ENCODE data around the gene GRHL3.
"Not testable (repeated sequence)": the region's sequence is repeated elsewhere in the genome, so short reads cannot be mapped to it uniquely, and the experiment has no call there.

The GRHL3 gene

DNA sequence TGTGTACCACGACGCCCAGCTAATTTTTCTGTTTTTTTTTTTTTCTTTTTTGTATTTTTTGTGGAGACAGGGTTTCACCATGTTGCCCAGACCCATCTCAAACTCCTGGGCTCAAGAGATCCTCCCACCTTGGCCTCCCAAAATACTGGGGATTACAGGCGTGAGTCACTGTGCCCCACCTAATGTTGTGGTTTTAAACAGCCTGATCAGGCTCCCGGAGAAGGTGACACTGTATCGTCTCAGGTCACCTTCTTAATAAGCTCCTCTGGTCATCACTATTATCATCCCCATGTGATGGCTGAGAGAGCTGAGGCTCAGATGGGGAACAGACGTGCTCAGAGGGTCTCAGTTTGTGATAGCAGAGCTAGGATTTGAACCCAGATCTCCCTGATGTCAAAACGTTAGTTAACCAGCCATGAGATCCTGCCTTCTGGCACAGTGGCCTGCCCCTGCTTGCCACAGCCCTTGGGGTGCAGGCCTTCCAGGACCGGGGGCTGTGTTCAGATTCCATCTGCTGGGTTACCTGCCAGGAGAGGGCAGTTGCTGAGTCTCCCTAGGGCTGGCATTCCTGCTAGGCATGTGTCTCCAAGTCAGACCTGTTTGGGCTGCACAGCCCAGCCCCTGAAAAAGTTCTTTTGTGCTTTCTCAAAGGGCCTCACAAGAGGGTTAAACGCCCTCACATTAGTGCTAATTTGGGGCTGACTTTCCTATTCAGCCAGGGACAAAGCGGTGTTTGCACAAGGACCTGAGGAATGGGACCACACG is 32.7 kb upstream of the GRHL3 start:
- no peak for TF ChIP-seq ZFX (IDR thresholded peaks at IDR 0.05; ENCODE audit: borderline replicate concordance)
- TF ChIP-seq, protein P1, sequence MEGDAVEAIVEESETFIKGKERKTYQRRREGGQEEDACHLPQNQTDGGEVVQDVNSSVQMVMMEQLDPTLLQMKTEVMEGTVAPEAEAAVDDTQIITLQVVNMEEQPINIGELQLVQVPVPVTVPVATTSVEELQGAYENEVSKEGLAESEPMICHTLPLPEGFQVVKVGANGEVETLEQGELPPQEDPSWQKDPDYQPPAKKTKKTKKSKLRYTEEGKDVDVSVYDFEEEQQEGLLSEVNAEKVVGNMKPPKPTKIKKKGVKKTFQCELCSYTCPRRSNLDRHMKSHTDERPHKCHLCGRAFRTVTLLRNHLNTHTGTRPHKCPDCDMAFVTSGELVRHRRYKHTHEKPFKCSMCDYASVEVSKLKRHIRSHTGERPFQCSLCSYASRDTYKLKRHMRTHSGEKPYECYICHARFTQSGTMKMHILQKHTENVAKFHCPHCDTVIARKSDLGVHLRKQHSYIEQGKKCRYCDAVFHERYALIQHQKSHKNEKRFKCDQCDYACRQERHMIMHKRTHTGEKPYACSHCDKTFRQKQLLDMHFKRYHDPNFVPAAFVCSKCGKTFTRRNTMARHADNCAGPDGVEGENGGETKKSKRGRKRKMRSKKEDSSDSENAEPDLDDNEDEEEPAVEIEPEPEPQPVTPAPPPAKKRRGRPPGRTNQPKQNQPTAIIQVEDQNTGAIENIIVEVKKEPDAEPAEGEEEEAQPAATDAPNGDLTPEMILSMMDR (IDR thresholded peaks at IDR 0.05): no peak
- no peak overlapping the region for H3K27ac ChIP-seq

DNA sequence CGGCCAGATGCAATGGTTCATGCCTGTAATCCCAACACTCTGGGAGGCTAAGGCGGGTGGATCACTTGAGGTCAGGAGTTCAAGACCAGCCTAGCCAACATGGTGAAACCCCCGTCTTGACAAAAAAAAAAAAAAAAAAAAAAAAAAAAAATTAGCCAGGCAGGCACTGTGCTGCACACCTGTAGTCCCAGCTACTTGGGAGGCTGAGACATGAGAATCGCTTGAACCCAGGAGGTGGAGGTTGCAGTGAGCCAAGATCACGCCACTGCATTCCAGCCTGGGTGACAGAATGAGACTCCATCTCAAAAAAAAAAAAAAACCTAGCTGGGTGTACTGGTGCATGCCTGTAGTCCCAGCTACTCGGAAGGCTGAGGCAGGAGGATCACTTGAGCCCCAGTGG is 31.4 kb upstream of the GRHL3 start:
- not testable (repeated sequence) for H3K27ac ChIP-seq

DNA sequence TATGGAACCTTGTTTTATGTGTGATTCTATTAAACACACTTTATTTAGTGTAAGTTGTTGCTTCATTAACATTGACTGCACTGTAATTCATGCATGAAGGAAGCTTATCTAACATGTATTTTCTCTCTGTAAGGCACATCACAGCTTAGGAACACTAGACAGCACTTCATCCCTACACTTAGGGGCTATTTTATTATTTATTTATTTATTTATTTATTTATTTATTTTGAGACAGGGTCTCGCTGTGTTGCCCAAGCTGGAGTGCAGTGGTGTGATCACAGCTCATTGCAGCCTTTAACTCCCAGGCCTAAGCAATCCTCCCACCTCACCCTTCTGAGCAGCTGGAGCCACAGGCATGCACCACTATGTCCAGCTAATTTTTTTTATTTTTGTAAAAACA is 30.7 kb upstream of the GRHL3 start:
- no peak for TF ChIP-seq ZFX (IDR thresholded peaks at IDR 0.05; ENCODE audit: borderline replicate concordance)
- TF ChIP-seq, protein P1 (IDR thresholded peaks at IDR 0.05): no peak
- H3K27ac ChIP-seq: no peak overlapping the region

DNA sequence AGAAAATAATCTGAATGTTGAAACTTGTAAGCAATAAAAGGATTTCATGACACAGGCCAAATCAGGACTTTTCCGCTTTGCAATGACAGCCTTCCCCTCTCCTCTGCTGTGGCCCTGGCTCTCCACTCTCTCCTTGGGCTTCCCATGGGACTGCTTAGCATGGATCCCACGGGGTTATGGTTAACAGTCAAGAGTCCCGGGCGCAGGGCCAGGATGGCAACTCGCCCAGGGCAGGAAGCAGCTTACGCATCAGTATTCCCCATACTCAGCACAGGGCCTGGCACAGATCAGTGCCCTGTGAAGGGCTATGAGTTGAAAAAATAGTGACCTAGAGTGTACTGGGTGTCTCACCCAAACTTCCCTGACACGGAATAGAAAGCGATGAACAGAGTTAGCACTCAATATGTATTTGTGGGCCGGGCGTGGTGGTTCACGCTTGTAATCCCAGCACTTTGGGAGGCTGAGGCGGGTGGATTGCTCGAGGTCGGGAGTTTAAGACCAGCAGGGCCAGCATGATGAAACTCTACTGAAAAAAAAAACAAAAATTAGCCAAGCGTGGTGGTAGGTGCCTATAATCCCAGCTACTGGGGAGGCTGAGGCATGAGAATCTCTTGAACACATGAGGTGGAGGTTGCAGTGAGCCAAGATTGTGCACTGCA is 29.1 kb upstream of the GRHL3 start:
- no peak for TF ChIP-seq ZFX (IDR thresholded peaks at IDR 0.05; ENCODE audit: borderline replicate concordance)
- TF ChIP-seq, protein P1 (IDR thresholded peaks at IDR 0.05): no peak
- no peak overlapping the region for H3K27ac ChIP-seq

DNA sequence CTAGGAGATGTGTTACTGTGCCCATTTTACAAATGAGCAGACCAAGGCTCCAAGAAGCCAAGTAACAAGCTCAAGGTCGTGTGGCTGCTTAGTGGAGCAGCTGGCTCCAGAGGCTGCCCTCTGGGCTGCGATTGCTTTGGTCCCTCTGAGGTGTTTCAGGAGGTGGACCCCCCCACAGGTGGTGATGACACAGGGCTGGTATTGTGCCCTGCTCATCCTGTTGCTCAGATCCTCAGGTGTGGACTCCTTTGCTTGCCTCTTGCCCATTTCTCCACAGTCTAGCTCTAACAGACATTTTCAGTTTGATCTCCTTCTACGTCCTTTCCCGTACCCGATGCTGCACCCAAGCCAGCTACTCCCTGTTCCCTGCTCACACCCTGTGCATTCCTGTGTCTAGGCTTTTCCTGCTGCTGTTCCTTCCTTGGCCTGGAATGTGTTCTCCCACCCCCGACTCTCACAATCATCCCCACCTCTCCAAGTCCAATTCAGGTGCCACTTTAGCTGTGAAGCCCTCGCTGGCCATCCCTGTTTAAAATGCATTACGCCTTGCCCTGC is 28.1 kb upstream of the GRHL3 start:
- H3K27ac ChIP-seq: no peak overlapping the region
- TF ChIP-seq, protein P1 (IDR thresholded peaks at IDR 0.05): no peak
- TF ChIP-seq ZFX (IDR thresholded peaks at IDR 0.05; ENCODE audit: borderline replicate concordance): no peak

DNA sequence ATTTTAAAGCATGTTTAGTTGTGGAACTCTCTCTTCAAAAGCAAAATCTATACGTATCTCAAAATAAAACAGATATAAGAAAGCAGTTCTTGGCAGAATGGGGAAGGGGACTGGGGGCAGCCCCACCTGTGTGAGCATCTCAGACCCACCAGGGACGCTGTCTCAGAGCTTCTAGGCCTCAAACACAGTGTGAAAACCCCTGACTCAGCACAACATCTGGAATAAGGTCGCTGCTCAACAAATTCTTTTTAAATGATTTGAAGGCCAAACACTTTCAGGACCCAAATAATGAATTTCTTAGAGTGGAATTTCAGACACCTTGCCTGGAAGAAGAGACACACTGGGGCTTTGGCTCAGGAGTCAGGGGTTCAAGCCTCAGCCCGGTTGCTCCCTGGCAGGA is 27.1 kb upstream of the GRHL3 start:
- no peak overlapping the region for H3K27ac ChIP-seq
- TF ChIP-seq ZFX (IDR thresholded peaks at IDR 0.05; ENCODE audit: borderline replicate concordance): no peak
- TF ChIP-seq, protein P1 (IDR thresholded peaks at IDR 0.05): no peak

DNA sequence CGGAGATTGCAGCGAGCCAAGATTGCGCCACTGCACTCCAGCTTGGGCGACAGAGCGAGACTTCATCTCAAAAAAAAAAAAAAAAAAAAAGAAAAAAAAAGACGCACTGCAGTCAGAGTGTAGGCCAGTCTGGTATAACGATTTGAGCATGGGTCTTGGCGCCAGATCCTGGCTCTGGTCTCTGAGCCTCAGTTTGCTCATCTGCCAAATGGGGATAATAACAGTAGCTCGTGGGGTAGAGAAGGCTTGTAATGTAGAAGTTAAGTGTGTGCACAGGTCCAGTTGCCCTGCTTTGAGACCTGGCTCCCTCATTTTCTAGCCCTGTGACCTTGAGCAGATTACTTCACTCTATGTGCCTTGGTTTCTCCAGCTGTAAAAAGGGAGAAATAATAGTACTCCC is 26.3 kb upstream of the GRHL3 start:
- no peak overlapping the region for H3K27ac ChIP-seq
- TF ChIP-seq, protein P1 (IDR thresholded peaks at IDR 0.05): no peak
- TF ChIP-seq ZFX (IDR thresholded peaks at IDR 0.05; ENCODE audit: borderline replicate concordance): no peak

All from 22Rv1 (cell line).